Right renal pelvis (tissue), 4 donors: ENCODE results near the gene MEMO1. TPM values are rescaled to one million over a fixed set of nuclear protein-coding genes. Genes with fewer than 3 reads are reported as not detected.
"Not testable (repeated sequence)": the region's sequence is repeated elsewhere in the genome, so short reads cannot be mapped to it uniquely, and the experiment has no call there.

Source experiments
- DNase-seq, 4 donors: peaks; one replicate each; pipeline ENCODE4 v3.0.0-alpha.2; 2013; ENCODE audit warnings: low read depth in 4 of 4, low spot score in 3 of 4, missing footprints in 1 of 4
- polyA plus RNA-seq, 4 donors: library from polyadenylated mRNA; unstranded; fragments of 120-200 nt; gene quantifications; one replicate each; pipeline ENCODE4 v1.2.1, GENCODE V29; 2013; ENCODE audit not compliant: insufficient read length in 4 of 4

The MEMO1 gene
- 10 to 100 TPM; 37.4 to 47.8 (median 39.2) TPM for polyA plus RNA-seq

- peak; percentile 83 to 90 (median 86) for DNase-seq
Measured at GRCh38 chr2:32010670-32011484, at the start of gene MEMO1. Gene MEMO1 (minus strand): TSS chr2:32011008. CDS start chr2:32010247, 761 bp downstream.

- no peak for DNase-seq
Measured at GRCh38 chr2:32060266-32060665, 49.5 kb upstream of the MEMO1 start.

- no peak for DNase-seq
Measured at GRCh38 chr2:32058130-32058529, 47.3 kb upstream of the MEMO1 start.

GRCh38 chr2:32054583-32054982 is 43.8 kb upstream of the MEMO1 start:
- not testable (repeated sequence) for DNase-seq

- no peak for DNase-seq
Measured at GRCh38 chr2:32051836-32052439, 41.1 kb upstream of the MEMO1 start.

- no peak for DNase-seq
Measured at GRCh38 chr2:32043561-32043960, 32.8 kb upstream of the MEMO1 start.

- DNase-seq = peak; percentile 84 to 88 (median 86)
Measured at GRCh38 chr2:32039447-32040219, 28.8 kb upstream of the MEMO1 start, which contains the start of gene DPY30. Gene DPY30 (minus strand): TSS chr2:32039805. CDS start chr2:32039456, 349 bp downstream.

- DNase-seq = not testable (repeated sequence)
Measured at GRCh38 chr2:32034198-32034887, 23.5 kb upstream of the MEMO1 start.

- DNase-seq = not testable (repeated sequence)
Measured at GRCh38 chr2:32018789-32019482, 8.1 kb upstream of the MEMO1 start.

GRCh38 chr2:32012872-32013271 is 2.1 kb upstream of the MEMO1 start:
- no peak for DNase-seq

GRCh38 chr2:32011485-32011960 is 715 bp upstream of the MEMO1 start:
- no peak for DNase-seq

GRCh38 chr2:32010280-32010669 is 533 bp downstream of the MEMO1 start:
- DNase-seq = not testable (repeated sequence)

GRCh38 chr2:32009516-32010256 is 1.1 kb downstream of the MEMO1 start:
- DNase-seq = no peak

GRCh38 chr2:32008805-32009515 is 1.8 kb downstream of the MEMO1 start:
- DNase-seq = no peak

- no peak for DNase-seq
Measured at GRCh38 chr2:32007121-32007391, 3.8 kb downstream of the MEMO1 start.

GRCh38 chr2:32005371-32005976 is 5.3 kb downstream of the MEMO1 start:
- DNase-seq = no peak

- no peak for DNase-seq
Measured at GRCh38 chr2:32003791-32004190, 7.0 kb downstream of the MEMO1 start.

- DNase-seq = no peak
Measured at GRCh38 chr2:32002406-32002805, 8.4 kb downstream of the MEMO1 start.
